Stimulated activated CD4-positive, alpha-beta T cell treated with anti-CD3 and anti-CD28 coated beads, Interleukin-2, amount 100 ng/mL, for 4 hours (primary cell): ENCODE data around the gene C5orf34.
"Not testable (repeated sequence)": the region's sequence is repeated elsewhere in the genome, so short reads cannot be mapped to it uniquely, and the experiment has no call there.

Experiments used
- DNase-seq: peaks from one replicate; pipeline ENCODE4 v3.0.0-alpha.2; 2020; ENCODE audit warnings: low read depth

Gene C5orf34

GRCh38 chr5:43515678-43516048 is 715 bp upstream of the C5orf34 start:
- no peak for DNase-seq

- no peak for DNase-seq
These were observed 505 bp downstream of the C5orf34 start for GRCh38 chr5:43514471-43514815.

GRCh38 chr5:43514025-43514424 is 923 bp downstream of the C5orf34 start:
- DNase-seq = no peak

- DNase-seq = not testable (repeated sequence)
These were observed 3.9 kb downstream of the C5orf34 start for GRCh38 chr5:43511062-43511461.

- no peak for DNase-seq
These were observed 16.4 kb downstream of the C5orf34 start for GRCh38 chr5:43498581-43498980.

GRCh38 chr5:43497311-43498104 is 17.4 kb downstream of the C5orf34 start:
- no peak for DNase-seq

GRCh38 chr5:43491326-43491725 is 23.6 kb downstream of the C5orf34 start:
- DNase-seq = no peak

- no peak for DNase-seq
These were observed 28.6 kb downstream of the C5orf34 start for GRCh38 chr5:43486353-43486752.

- DNase-seq = no peak
These were observed 29.5 kb downstream of the C5orf34 start for GRCh38 chr5:43485406-43485805.

GRCh38 chr5:43484106-43484849 is 30.7 kb downstream of the C5orf34 start:
- peak; percentile 79 for DNase-seq

- peak; percentile 81 for DNase-seq
These were observed 31.4 kb downstream of the C5orf34 start, which contains the start of gene TMEM267 for GRCh38 chr5:43483298-43484105. TSS of gene TMEM267 (minus strand) at chr5:43483865. CDS start at chr5:43453969, 29,896 bp downstream.

- DNase-seq = no peak
These were observed 32.3 kb downstream of the C5orf34 start for GRCh38 chr5:43482490-43483297.

- DNase-seq = no peak
These were observed 45.1 kb downstream of the C5orf34 start for GRCh38 chr5:43469671-43470391.

- DNase-seq = no peak
These were observed 47.8 kb downstream of the C5orf34 start for GRCh38 chr5:43467100-43467499.

- DNase-seq = not testable (repeated sequence)
These were observed 49.5 kb downstream of the C5orf34 start for GRCh38 chr5:43465455-43465854.

- DNase-seq = no peak
These were observed 53.9 kb downstream of the C5orf34 start for GRCh38 chr5:43461066-43461465.

GRCh38 chr5:43456556-43456955 is 58.4 kb downstream of the C5orf34 start:
- no peak for DNase-seq

- DNase-seq = not testable (repeated sequence)
These were observed 73.4 kb downstream of the C5orf34 start for GRCh38 chr5:43441575-43441974.

- DNase-seq = no peak
These were observed 77.8 kb downstream of the C5orf34 start for GRCh38 chr5:43437062-43437660.
